Keratinocyte (primary cell): ENCODE data around the gene MIER2. TPM values are rescaled to one million over a fixed set of nuclear protein-coding genes. Genes with fewer than 3 reads are reported as not detected.

Experiments used
- DNase-seq: peaks from one replicate; pipeline ENCODE4 v3.0.0-alpha.2; 2011; ENCODE audit warnings: low read depth, missing footprints, low spot score
- FAIRE-seq: peaks from 2 replicates; lab custom pipeline; 2011; peaks lifted over from hg19 to GRCh38; lab: Jason Lieb, UNC
- H2AFZ ChIP-seq: 2 replicates; pipeline ENCODE4 v1.6.0; 2012; ENCODE audit warnings: low read length, control low read depth, inconsistent platforms; ENCODE audit not compliant: control insufficient read depth
- H3K27ac ChIP-seq: 2 replicates; pipeline ENCODE4 v1.5.1; 2011; ENCODE audit warnings: low read length; ENCODE audit not compliant: control insufficient read depth, insufficient read depth
- H3K27me3 ChIP-seq: 3 replicates; pipeline ENCODE4 v1.6.0; 2011; ENCODE audit warnings: low read length; ENCODE audit not compliant: control insufficient read depth, insufficient read depth; ENCODE audit errors: extremely low read depth
- H3K36me3 ChIP-seq, 2 experiments: 2 replicates in 1 of 2; 3 replicates in 1 of 2; pipeline ENCODE4 v1.5.1; 2011; ENCODE audit warnings: low read length in 2 of 2, mild to moderate bottlenecking in 1 of 2; ENCODE audit not compliant: control insufficient read depth in 2 of 2, insufficient read depth in 2 of 2; ENCODE audit errors: extremely low read depth in 1 of 2
- H3K4me1 ChIP-seq: 3 replicates; pipeline ENCODE4 v1.5.1; 2011; ENCODE audit warnings: low read length; ENCODE audit not compliant: control insufficient read depth, insufficient read depth; ENCODE audit errors: extremely low read depth
- H3K4me2 ChIP-seq: 3 replicates; pipeline ENCODE4 v1.6.0; 2011; ENCODE audit warnings: low read depth, low read length; ENCODE audit not compliant: control insufficient read depth, insufficient read depth; ENCODE audit errors: extremely low read depth
- H3K4me3 ChIP-seq, 3 experiments: fragments of 200-600 bp in 1 of 3; sonication (generic) in 1 of 3; 2 replicates in 2 of 3; 3 replicates in 1 of 3; pipeline ENCODE4 v1.5.1; 2011 to 2016; ENCODE audit warnings: low read length in 3 of 3, mild to moderate bottlenecking in 3 of 3, control low read depth in 2 of 3, inconsistent platforms in 1 of 3, low read depth in 1 of 3, mixed read lengths in 1 of 3, mixed run types in 1 of 3, moderate library complexity in 1 of 3; ENCODE audit not compliant: control insufficient read depth in 2 of 3, insufficient read depth in 2 of 3; ENCODE audit errors: extremely low read depth in 1 of 3
- H3K79me2 ChIP-seq: 2 replicates; pipeline ENCODE4 v1.6.0; 2012; ENCODE audit warnings: low read length; ENCODE audit not compliant: control insufficient read depth, insufficient read depth
- H3K9ac ChIP-seq: 3 replicates; pipeline ENCODE4 v1.6.0; 2011; ENCODE audit warnings: low read length; ENCODE audit not compliant: control insufficient read depth, insufficient read depth; ENCODE audit errors: extremely low read depth
- H3K9me1 ChIP-seq: 3 replicates; pipeline ENCODE4 v1.6.0; 2011; ENCODE audit warnings: low read length; ENCODE audit not compliant: control insufficient read depth, insufficient read depth; ENCODE audit errors: extremely low read depth
- H3K9me3 ChIP-seq: 2 replicates; pipeline ENCODE4 v1.5.1; 2012; ENCODE audit warnings: low read depth, low read length; ENCODE audit not compliant: control insufficient read depth
- H4K20me1 ChIP-seq: 3 replicates; pipeline ENCODE4 v1.6.0; 2011; ENCODE audit warnings: low read length; ENCODE audit not compliant: control insufficient read depth, insufficient read depth; ENCODE audit errors: extremely low read depth
- CTCF ChIP-seq, 3 experiments: IDR thresholded peaks in 1 of 3; conservative IDR thresholded peaks in 1 of 3; optimal IDR thresholded peaks in 1 of 3; 2 replicates in 2 of 3; 3 replicates in 1 of 3; pipeline versions ENCODE3 to v1.5.1; 2011; ENCODE audit warnings: low read length in 3 of 3, mild to moderate bottlenecking in 3 of 3, moderate library complexity in 2 of 3, control low read depth in 1 of 3, inconsistent platforms in 1 of 3; ENCODE audit not compliant: insufficient read depth in 2 of 3; ENCODE audit errors: extremely low read depth in 1 of 3
- EZH2 ChIP-seq: IDR thresholded peaks from one replicate; pipeline ENCODE4 v1.6.1; 2012; ENCODE audit warnings: inconsistent platforms, mild to moderate bottlenecking, low read length, moderate library complexity
- dilution Hi-C: fragments of 300-500 bp; cut with MboI; formaldehyde crosslinking; loops from one replicate; pipeline ENCODE4 v1.7.0; 2020; ENCODE audit warnings: low sequenced_read_pairs; ENCODE audit not compliant: extremely low pct_ligation_motif_present
- polyA plus RNA-seq, 5 experiments: library from polyadenylated mRNA; depleted of rRNA in 3 of 5; stranded (reverse) in 3 of 5; stranded (forward) in 1 of 5; unstranded in 1 of 5; fragments of >200 nt; gene quantifications; 1 replicate in 1 of 5; 2 replicates in 3 of 5; 3 replicates in 1 of 5; pipeline versions ENCODE4 v1.2.1 to v1.2.3, GENCODE V29; 2011 to 2012; ENCODE audit warnings: missing spikeins in 2 of 5, low read depth in 1 of 5, low replicate concordance in 1 of 5

The MIER2 gene
- polyA plus RNA-seq, 1 donor (not counting 4 experiments of a cell fraction or from before 2014, with no cell fraction given): 16.3 TPM

DNA sequence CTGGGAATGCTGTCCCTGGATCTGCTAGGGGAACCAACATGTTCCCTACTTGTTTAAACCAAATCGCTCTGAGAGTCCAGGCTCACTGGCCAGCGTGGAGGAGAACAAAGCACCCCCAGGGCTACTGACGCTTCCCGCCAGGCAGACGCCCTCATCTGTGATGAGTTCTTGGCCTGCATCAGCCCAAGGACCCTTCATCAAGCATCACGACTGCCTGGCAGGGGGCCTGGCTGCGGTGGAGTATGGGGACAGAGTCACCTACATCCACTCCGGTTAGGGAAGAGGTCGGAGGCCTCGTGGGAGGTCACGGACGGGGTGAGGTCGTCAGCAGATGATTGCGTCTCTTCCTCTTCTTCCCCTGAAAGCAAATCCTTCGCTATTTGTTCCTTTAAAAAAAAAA lies 17.7 kb downstream of the MIER2 start:
- peaks cover 23% of the 10 kb centered on the region for H3K79me2 ChIP-seq

DNA sequence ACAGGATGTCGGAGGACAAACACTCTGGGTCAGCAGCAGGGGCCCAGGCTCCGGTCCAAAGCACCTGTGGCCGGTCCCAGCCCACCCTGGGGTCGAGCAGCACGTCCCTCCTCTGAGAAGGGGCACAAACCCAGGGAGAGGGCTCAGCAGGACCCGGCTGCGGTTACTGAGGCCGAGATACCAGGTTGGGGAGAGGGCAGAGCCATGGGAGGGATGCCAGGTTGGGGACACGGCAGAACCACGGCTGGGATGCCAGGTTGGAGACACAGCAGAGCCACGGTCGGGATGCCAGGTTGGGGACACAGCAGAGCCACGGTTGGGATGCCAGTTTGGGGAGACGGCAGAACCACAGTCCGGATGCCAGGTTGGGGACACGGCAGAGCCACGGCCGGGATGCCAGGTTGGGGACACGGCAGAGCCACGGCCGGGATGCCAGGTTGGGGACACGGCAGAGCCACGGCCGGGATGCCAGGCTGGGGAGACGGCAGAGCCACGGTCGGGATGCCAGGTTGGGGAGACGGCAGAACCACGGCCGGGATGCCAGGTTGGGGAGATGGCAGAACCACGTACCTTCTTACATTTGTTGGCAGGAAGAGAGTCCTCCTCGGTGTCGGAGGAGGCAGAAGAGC lies 18.5 kb downstream of the MIER2 start:
- peaks cover 39 to 44% of the 10 kb centered on the region in 2 experiments for H3K36me3 ChIP-seq
- no peak overlapping the region for H3K9ac ChIP-seq
- H3K4me3 ChIP-seq: no peak overlapping the region
- TF ChIP-seq EZH2: no peak
- no peak for TF ChIP-seq CTCF (optimal IDR thresholded peaks at IDR 0.05 in 1 of 3, IDR thresholded peaks at IDR 0.05 in 1 of 3, conservative IDR thresholded peaks at IDR 0.05 in 1 of 3; ENCODE audit: extremely low read depth in 1 of 3, insufficient read depth in 2 of 3, low read length in 3 of 3)
- H3K9me3 ChIP-seq: peaks cover 9% of the 10 kb centered on the region
- H4K20me1 ChIP-seq: no peaks in the 10 kb centered on the region
- H2AFZ ChIP-seq: no peak overlapping the region
- H3K79me2 ChIP-seq: peaks cover 24% of the 10 kb centered on the region
- H3K4me1 ChIP-seq: no peaks in the 10 kb centered on the region
- H3K4me2 ChIP-seq: no peak overlapping the region
- DNase-seq (no peak), FAIRE-seq (no peak)
- H3K27ac ChIP-seq: no peak overlapping the region
- H3K27me3 ChIP-seq: no peaks in the 10 kb centered on the region
- H3K9me1 ChIP-seq: no peaks in the 10 kb centered on the region
- dilution Hi-C loops: no loop called here

More for the DNA sequence above, 17.7 kb downstream of the MIER2 start:
- DNase-seq: no peak
- Histone ChIP-seq H4K20me1 (no peaks in the 10 kb centered on the region), H3K4me3 (no peak overlapping the region), H3K9ac (no peak overlapping the region), H3K27me3 (no peaks in the 10 kb centered on the region), H3K9me1 (no peaks in the 10 kb centered on the region), H3K36me3 (peaks cover 38 to 44% of the 10 kb centered on the region in 2 experiments), H3K4me2 (no peak overlapping the region), H3K9me3 (peaks cover 9% of the 10 kb centered on the region), H3K4me1 (no peaks in the 10 kb centered on the region), H2AFZ (no peak overlapping the region), H3K27ac (no peak overlapping the region)
- dilution Hi-C loops: no loop called here
- no peak for FAIRE-seq
- TF ChIP-seq CTCF (optimal IDR thresholded peaks at IDR 0.05 in 1 of 3, IDR thresholded peaks at IDR 0.05 in 1 of 3, conservative IDR thresholded peaks at IDR 0.05 in 1 of 3; ENCODE audit: extremely low read depth in 1 of 3, insufficient read depth in 2 of 3, low read length in 3 of 3) (no peak), EZH2 (no peak)
